HTERT RPE-1 (cell line): Measurements from ENCODE around the gene NSD2.

Source experiments
- in situ Hi-C: fragments of 300-500 bp; cut with MboI; formaldehyde crosslinking; loops from 4 replicates; pipeline ENCODE4 v1.14.3; 2020; ENCODE audit warnings: low sequenced_read_pairs

NSD2 gene

DNA sequence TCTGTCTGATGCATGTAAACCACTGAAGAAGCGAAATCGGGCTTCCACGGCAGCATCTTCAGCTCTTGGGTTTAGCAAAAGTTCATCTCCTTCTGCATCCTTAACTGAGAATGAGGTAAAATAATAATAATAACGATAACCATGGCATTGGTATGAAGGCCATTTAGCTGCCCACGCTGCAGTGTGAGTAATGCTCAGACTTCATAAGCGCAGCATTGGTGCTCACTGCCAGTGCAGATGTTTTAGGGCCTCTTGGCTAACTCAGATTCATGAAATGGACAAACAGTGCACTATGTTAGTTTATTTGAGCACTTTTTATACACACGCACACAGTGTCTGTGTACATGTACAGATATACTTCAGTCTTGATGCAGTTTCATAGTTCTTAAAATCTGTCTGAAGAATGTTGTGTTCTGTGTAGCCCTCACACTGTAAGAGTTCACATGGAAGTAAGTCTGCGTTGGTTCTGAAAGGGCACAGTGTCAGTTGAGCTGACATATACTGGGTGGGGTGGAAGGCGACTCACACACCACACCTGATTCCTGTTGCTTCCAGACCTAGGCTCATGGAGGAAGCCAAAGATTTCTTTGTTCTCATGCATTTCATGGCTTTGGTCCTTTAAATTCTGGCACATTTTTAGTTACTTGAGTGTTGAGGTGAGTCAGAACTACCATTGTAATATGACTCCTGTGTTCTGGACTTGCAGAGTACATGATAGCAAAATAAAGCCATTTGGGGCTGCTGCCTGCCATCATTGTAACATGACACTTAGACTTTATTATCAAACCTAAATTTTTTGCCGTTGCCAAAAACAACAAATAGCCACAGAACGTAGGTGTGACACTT is 68.7 kb downstream of the NSD2 start:
- in situ Hi-C loops, result no loop called here

DNA sequence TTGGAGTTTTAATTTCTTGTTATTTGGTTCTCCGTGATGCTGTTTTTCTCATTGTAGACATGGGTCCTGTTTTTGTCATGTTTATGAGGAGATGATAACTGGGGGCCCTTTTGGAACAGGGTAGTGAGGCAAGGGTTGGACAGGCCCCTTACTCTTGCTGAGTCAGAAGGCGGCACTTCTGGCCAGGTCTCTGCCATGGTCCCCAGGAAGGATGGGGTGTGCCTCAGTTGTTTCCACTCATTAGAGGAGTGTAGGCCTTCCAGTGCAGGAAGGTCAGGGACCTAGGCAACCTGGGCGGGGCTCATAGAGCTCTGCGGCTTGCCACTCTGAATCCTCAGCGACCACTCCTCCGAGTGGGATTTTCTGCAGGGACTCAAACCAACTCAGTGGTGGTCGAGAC is 69.4 kb downstream of the NSD2 start:
- in situ Hi-C loops, result no loop called here

DNA sequence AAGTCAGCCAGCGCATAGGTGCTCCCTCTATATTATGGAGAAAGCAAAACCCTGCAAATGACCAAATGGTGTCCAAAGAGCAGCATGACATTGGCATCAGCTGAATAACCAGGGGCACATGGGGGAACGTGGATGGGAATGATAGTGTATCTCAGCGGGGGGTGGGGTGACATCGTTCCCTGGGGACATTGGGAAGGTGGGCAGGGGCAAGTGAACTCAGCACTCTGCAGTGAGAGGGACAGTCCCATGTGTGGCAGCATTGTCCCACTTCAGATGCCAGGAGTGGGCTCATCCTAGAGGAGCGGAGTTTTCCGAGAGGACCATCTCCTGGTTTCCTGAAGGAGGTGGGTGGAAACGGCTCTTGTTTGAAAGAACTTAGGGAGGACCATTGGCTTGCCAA is 72.7 kb downstream of the NSD2 start:
- in situ Hi-C loops, result no loop called here

DNA sequence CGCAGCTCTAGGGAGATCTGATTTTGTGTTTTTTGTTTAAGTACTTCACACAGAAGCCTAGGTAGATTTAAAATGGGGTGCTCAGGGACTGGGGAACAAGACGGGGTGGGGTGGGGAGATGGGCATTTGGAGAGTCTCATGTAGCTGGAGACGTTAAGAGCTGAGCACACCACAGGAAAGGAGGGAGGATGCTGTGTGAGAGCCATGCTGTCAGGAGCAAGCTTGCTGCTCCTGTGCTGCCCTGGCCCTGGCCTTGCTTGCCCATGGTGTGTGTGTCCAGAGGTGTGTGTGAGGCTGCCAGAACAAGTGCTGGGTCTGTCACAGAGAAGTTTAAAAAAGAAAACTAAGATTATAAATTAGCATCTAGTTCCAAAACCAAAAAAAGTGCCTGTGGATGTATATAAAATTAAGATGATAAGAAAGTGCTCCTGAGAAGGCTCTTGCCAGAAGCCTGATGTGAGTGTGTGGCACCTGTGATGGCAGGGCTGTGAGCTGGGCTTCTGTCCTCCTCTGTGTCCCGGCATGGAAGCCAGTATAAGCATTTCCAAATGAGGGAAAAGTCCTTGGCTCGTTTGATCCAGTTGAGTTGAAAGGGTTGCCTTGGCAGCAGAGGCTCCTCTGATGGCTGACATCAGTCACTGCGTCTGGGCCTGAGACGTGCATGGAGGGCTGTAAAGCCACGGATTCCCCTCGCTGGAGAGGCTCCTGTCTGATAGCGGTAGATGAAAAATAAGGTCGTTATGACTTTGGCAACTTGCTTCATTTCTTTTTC is 74.1 kb downstream of the NSD2 start:
- in situ Hi-C loops, result no loop called here

DNA sequence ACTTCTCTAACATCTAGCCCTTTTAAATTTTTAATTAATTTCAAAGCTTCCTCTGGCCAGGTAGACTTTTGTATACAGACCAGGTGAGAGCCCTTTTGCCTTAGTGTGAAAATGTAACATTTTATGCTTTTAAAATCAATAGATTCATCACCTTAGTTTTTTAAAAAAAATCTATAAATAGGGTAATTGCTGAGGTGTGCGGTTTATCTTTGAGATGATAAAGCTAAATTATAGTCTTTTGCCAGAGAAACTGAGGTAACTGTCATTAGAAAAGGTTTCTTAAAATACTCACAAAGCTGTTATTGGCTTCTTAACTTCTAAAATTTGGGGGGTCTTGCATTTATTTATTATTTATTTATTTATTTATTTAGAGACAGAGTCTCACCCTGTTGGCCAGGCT is 74.7 kb downstream of the NSD2 start:
- in situ Hi-C loops, result no loop called here

DNA sequence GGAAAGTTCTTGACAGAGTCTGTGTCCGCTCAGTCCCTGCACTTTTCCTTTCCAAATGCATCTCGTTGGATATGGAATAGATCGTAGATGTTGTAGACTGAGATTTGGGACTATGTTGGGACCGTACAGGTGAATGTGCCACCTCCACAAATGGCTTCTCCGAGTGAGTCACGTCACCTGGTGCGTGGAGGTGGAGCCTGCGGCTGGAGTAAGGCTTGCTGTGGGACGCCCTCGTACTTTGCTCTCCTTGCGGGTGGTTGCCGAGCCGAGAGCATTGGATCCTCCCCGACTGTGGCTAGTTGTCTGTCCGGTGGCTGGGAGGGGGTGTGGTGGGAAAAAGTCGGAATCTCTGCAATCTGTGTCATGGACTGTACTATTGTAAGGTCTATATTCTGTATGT is 77.0 kb downstream of the NSD2 start:
- in situ Hi-C loops, result no loop called here

DNA sequence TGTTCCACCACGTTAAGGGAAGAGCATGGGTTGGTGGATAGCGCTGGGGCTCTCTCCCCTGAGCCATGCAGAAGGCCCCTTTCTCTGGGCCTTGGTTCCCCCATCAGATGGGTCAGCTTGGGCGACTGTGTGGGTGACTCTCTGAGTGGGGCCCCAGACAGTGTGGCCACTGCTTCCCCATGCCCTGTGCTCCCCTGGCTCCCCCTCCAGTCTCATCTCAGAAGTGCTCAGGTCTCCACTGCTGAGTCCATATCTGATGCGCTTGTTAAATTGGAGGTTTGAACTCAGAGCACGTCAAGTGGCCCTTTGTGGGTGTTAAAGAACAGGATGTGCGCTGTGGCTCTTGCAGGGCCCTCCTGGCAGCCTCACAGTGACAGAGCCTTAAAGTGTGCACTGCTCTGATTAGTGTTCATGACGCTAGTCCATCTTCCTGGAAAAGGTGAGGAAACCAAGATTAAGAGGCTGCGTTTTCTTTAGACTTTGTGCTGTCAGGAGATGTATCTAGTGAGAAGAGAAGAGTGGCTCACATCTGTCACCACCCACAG is 77.8 kb downstream of the NSD2 start:
- in situ Hi-C loops, result no loop called here

DNA sequence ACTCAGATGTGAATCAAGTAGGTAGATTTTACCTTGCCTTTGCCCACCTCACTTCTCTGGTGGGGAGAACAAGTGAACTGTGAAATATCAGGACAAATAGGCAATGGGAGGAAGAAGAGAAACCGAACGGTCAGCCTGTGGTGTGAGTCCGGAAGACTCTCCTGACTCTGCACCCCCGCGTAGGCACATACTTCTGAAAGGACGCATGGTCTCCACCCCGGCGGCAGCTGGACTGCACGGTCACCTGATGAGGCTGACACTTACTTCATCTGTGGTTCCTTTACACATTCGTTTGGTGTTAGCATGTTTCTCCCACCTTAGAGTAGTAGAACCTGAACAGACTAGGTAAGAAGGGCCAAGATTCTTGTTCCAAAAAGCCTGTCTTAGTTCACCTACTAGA is 79.2 kb downstream of the NSD2 start:
- in situ Hi-C loops, result no loop called here

DNA sequence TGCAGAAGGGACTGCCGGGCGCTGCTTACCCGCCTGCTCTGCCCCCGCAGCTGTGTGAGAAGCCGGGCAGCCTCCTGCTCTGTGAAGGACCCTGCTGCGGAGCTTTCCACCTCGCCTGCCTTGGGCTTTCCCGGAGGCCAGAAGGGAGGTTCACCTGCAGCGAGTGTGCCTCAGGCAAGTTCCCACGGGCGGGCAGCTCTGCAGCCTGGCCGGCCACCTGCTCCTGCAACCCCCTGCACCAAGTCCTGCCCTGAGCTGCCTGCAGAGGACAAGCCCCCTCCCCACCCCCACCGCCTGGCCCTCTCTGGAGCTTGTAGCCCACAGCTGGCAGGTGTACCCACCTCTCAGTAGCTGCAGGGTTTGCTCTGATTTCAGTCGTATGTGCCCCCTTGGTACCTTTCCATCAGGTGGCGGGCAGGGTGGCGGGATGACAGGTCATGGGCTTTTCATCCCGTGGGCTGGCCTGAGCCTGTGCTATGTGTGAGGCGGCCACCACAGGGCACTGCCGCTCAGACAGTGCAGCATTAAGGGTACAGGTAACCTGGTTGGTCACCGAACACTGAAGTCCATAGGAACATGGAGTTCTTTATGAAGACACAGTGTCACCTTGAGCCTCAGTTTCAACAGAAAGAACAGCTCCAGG is 81.0 kb downstream of the NSD2 start:
- in situ Hi-C loops, result no loop called here

DNA sequence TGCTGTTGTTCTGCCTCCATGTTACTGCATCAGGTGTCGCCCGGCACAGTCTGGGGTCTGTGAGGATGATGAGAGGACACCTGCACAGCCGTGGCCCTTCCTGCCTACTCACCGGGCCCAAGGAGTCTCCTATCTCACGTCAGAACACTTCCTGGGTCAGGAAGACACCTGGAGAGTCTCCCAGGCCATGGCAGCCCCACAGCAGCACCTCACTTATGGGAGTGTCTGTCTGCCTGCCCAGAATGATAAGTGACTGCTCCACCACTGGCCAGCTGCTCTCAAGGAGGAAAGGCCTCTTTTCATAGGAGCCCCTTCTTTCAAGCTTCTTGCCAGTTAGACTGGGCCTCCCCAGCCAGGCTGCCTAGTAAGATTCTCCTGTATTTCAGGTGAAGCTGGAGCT is 81.5 kb downstream of the NSD2 start:
- in situ Hi-C loops, result no loop called here

DNA sequence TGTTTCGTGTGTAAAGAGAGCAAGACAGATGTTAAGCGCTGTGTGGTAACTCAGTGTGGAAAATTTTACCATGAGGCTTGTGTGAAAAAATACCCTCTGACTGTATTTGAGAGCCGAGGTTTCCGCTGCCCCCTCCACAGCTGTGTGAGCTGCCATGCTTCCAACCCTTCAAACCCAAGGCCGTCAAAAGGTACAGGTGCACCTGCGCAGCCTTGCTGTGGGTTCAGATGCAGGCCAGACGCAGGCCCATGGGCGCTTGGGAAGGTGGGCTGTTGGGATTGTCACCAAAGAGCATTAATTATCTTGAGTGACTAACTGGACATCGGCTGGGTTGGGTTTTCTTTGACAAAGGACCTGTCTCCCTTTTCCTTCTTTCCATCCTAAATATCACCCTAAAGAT is 82.1 kb downstream of the NSD2 start:
- in situ Hi-C loops, result no loop called here

DNA sequence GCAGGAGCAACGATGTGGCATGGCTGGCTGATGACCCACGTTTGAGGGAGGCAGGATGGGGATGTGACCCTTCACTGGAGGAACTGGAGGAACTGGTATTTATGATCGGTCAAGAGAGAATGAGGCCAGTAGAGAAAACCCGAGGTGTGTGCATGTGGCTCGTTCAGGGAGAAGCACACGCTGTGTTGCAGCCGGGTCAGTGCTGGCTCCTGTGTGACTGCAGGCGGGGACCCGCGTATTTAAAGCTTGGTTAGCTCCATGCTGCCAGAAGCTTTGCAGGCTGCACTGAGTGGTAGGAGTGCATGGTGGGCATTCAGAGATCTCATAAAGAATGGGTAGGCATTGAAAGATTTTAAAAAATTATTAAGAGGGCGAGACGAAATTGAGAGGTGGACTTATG is 85.4 kb downstream of the NSD2 start:
- in situ Hi-C loops, result no loop called here

DNA sequence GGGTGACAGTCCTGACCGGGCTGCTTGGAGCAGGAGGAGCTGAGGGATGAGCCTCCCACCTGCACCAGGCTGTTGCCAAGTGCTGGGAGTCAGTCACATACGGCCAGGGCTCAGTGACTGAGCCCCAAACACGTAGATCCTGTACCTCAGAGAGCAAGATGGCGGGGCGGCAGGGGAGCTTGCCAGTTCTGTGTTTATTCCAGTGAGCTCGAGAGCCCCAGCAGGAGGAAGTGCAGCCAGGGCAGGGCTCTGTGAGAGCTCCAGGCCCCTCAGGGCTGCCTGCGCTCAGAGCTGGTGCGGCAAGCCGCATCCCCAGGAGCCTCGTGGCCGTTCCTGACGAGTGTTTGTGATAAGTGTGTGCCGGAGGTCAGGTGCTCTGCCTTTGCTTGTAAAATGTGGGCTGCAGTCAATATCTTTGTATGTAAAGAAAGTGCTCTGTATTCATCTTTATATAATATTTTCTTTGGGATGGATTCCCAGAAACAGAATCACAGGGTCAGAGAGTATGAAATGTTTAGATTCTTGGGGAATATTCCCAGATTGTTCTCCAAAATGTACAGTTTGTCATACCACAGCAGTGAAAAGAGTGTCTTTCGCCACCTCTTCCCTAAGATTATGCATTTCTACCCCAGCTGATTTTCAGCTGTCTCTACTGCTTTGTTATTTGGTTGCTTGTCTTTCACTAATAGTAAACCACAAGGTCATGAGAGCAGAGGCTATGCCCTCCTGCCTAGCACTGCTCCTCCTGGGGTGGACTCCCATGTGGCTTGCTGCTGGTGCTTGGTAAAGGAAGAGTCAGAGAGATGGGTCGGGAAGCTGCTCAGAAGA is 87.3 kb downstream of the NSD2 start:
- in situ Hi-C loops, result no loop called here

DNA sequence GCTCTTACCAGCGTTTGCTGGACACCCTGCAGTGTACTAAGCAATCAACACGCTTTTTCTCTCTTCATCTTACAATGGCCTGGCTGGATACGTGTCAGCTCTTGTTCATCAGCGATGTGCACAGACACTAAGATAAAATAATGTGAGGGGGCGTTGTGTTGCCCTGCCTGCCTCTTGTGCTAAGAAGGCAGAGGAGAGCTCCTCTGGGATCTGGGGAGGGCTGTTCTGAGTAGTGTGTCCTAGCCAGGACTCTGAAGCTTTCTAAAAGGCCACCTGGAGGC is 87.9 kb downstream of the NSD2 start:
- in situ Hi-C loops, result no loop called here

DNA sequence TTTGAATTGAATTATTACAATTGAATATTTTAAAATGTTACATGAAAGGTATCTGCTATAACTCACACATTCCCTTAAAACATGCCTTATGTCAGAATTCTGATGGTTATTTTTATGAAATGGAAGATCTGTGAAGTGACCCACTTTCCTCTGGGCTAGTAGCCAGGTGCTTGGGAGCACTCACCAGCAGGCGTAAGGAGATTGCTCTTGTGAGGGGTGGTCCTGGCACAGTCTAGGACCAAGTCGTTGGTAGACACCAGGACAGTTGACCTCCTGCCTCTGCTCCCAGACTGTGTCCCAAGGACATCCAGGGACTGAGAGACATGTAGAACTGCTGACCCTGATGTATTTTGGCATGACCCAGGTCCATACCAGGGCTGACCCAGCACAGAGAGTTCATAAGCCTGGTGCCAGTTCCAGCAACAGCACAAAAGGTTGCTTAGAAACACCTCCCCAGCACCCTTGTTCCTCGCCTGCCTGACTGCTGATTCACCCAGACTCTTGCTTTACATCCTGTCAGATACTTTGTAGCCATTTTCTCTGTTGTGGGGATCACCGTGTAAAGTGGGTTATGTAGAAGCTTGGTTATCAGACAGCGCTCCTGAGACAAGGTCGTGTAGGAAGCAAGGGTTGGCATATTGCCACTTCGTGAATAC is 89.1 kb downstream of the NSD2 start:
- in situ Hi-C loops, result no loop called here

DNA sequence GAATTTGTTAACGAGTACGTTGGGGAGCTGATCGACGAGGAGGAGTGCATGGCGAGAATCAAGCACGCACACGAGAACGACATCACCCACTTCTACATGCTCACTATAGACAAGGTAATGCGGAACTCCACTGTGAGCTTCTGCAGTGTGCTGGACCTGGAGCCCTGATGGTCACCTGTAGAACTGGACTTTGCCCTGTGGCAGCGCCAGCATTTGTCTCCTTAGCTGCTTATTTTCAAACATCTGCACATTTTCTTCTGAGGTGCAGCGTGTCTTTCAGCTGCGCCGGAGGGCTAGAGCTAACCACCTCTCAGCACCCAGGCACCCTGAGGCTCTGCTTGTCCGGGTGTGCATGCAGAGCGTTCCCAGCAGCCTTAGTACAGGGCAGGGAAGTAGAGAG is 89.8 kb downstream of the NSD2 start:
- in situ Hi-C loops, result no loop called here

DNA sequence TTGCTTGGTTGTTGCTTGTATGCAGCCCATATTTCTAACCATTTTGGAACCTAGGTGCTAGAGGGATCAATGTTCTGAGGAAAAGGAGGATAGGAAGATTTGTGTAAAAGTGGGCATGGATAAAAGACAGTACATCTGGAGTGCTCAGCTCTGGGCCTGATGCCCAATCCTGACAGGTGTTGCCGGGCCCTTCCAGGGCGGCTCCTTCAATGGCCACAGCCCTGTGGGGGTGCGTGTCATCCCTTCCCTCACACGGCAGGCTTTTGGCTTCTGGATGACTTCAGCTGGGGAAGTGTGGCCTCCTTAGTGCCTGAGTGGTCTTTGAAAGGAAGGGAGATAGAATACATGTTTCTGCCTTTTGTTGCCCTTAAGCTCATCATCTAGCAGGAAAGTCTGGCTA is 90.4 kb downstream of the NSD2 start:
- in situ Hi-C loops, result no loop called here

DNA sequence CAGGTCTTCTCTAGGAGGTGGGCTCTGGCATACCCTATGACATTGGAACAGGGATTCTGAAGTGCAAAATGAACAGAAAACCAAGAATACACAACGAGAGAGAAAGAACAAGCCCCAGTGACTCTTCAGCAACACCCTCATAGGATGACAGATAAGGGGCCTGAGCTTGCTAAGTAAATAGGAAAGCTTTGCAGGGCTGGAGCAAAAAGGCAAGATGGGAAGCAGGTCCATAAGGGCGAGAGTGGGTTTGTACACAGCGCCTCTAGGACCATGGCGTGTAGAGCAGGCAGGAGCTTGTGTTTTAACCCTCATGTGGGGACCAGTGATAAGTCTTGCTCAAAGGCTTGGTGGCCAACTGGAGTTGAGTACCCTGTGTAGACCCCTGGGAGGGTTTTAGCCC is 91.8 kb downstream of the NSD2 start:
- in situ Hi-C loops, result no loop called here

DNA sequence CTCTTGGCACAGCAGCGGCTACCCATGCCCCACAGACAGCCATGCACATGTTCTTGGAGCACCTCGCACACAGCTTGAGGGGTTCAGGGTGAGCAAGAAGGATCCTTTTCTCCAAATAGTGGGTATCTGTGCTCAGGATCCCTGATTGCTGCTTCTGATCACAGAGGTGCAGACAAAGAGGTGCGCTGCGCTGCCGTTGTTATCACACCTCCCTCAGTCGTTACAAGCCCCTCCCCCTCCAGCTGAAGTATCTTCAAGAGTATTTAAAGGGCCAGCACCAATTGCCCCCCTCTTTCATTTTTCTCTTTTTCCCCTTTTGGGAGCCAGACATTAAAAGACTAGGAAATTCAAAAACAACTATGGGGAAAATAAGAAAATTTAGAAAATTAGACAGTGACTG is 93.2 kb downstream of the NSD2 start:
- in situ Hi-C loops, result no loop called here

DNA sequence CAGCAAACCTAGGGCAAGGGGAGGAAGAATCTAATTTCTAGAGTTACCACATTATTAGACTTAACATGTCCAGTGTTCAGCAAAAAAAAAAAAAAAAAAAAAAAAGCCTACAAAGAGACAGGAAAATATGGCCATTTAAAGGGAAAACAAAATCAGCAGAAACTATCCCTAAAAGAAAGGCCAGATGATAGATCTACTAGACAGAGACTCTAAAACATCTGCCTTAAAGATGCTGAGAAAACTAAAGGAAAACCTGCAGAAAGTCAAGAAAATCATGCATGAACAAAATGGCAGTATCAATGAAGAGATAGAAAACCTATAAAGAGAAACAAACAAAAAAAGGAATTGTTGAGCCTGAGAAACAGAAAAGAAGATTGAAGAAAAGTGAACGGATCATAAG is 93.8 kb downstream of the NSD2 start:
- in situ Hi-C loops, result no loop called here
